Inflammatory macrophage treated with lipopolysaccharide for 4 hours (primary cell): ENCODE results near the gene SYNPO.

Experiments used
- DNase-seq: peaks from one replicate; pipeline ENCODE4 v3.0.0-alpha.2; 2020

The SYNPO gene

GRCh38 chr5:150642991-150643710 is 2.7 kb downstream of the SYNPO start:
- DNase-seq = no peak

GRCh38 chr5:150644058-150644457 is 3.6 kb downstream of the SYNPO start:
- no peak for DNase-seq

- no peak for DNase-seq
Measured at GRCh38 chr5:150644514-150644913, 4.1 kb downstream of the SYNPO start.

GRCh38 chr5:150645070-150645700 is 4.7 kb downstream of the SYNPO start:
- no peak for DNase-seq

- no peak for DNase-seq
Measured at GRCh38 chr5:150647275-150648251, 7.1 kb downstream of the SYNPO start.

GRCh38 chr5:150648294-150649107 is 8.0 kb downstream of the SYNPO start:
- no peak for DNase-seq

- DNase-seq = no peak
Measured at GRCh38 chr5:150649108-150650020, 8.9 kb downstream of the SYNPO start.

GRCh38 chr5:150650021-150651006 is 9.9 kb downstream of the SYNPO start:
- DNase-seq = no peak

GRCh38 chr5:150651382-150651781 is 10.9 kb downstream of the SYNPO start:
- DNase-seq = no peak

- DNase-seq = no peak
Measured at GRCh38 chr5:150651924-150652671, 11.6 kb downstream of the SYNPO start.

GRCh38 chr5:150653145-150653761 is 12.8 kb downstream of the SYNPO start:
- no peak for DNase-seq

GRCh38 chr5:150653762-150654556 is 13.5 kb downstream of the SYNPO start:
- no peak for DNase-seq

GRCh38 chr5:150655221-150655620 is 14.8 kb downstream of the SYNPO start:
- no peak for DNase-seq

- peak; percentile 33 for DNase-seq
Measured at GRCh38 chr5:150656191-150657132, 16.0 kb downstream of the SYNPO start.

- DNase-seq = no peak
Measured at GRCh38 chr5:150658121-150658520, 17.7 kb downstream of the SYNPO start.

GRCh38 chr5:150658699-150659265 is 18.3 kb downstream of the SYNPO start:
- DNase-seq = no peak
